Naive thymus-derived CD8-positive, alpha-beta T cell (primary cell): ENCODE data around the gene AKAP10. TPM values are rescaled to one million over a fixed set of nuclear protein-coding genes. Genes with fewer than 3 reads are reported as not detected.

ENCODE experiments used
- ATAC-seq, 2 donors: fragments of 150-1000 bp; cut with Tn5 transposase in 1 of 2; sonication (Bioruptor Pico), chemical (Tn5 transposase) in 1 of 2; 1 replicate in 1 of 2; 2 replicates in 1 of 2; pipeline ENCODE4 v1.10.0; 2021; ENCODE audit warnings: mild to moderate bottlenecking in 2 of 2, moderate library complexity in 2 of 2
- POLR2A ChIA-PET: fragments of 350-600 bp; sonication (Branson Sonifier 250); formaldehyde crosslinking; loops from one replicate; lab custom pipeline; 2021; ENCODE audit warnings: antibody characterized with exemption; lab: Charles Lee
- DNase-seq, 10 donors: peaks; one replicate each; pipeline versions ENCODE4 v3.0.0 to v3.0.0-alpha.2; 2020 to 2022
- H3K27ac Mint-ChIP-seq, 10 donors: one replicate each; pipeline ENCODE4 v1.8.0; 2020 to 2022; ENCODE audit warnings: mild to moderate bottlenecking in 10 of 10, mixed read lengths in 10 of 10, moderate library complexity in 4 of 10, inconsistent platforms in 1 of 10
- H3K27me3 Mint-ChIP-seq, 5 donors: one replicate each; pipeline ENCODE4 v1.8.0; 2021 to 2022; ENCODE audit warnings: mixed read lengths in 5 of 5
- H3K36me3 Mint-ChIP-seq, 3 donors: one replicate each; pipeline ENCODE4 v1.8.0; 2020 to 2022; ENCODE audit warnings: mixed read lengths in 3 of 3, mild to moderate bottlenecking in 2 of 3, inconsistent platforms in 1 of 3
- H3K4me1 Mint-ChIP-seq, 4 donors: one replicate each; pipeline ENCODE4 v1.8.0; 2021 to 2022; ENCODE audit warnings: mixed read lengths in 4 of 4
- H3K4me3 Mint-ChIP-seq, 10 donors: one replicate each; pipeline ENCODE4 v1.8.0; 2020 to 2022; ENCODE audit warnings: mild to moderate bottlenecking in 10 of 10, mixed read lengths in 10 of 10, moderate library complexity in 6 of 10, inconsistent platforms in 1 of 10
- H3K9me3 Mint-ChIP-seq, 9 donors: one replicate each; pipeline ENCODE4 v1.8.0; 2020 to 2022; ENCODE audit warnings: mixed read lengths in 9 of 9, mild to moderate bottlenecking in 3 of 9, inconsistent platforms in 1 of 9, moderate library complexity in 1 of 9
- polyA plus RNA-seq, 3 donors: library from polyadenylated mRNA; unstranded; fragments of 300-500 nt; fragmentation: Illumina TruSeq; gene quantifications; one replicate each; pipeline ENCODE4 v1.2.3, GENCODE V29; 2021
- total RNA-seq, 8 experiments: library from RNA in 2 of 8; stranded (reverse) in 2 of 8; gene quantifications; one replicate each; pipeline ENCODE4 v1.2.3 and lab custom pipeline; 2021 to 2026

The AKAP10 gene
- total and polyA plus RNA-seq, 5 experiments from 2014 or later: 15.3 to 71.9 (median 28.5) TPM

DNA sequence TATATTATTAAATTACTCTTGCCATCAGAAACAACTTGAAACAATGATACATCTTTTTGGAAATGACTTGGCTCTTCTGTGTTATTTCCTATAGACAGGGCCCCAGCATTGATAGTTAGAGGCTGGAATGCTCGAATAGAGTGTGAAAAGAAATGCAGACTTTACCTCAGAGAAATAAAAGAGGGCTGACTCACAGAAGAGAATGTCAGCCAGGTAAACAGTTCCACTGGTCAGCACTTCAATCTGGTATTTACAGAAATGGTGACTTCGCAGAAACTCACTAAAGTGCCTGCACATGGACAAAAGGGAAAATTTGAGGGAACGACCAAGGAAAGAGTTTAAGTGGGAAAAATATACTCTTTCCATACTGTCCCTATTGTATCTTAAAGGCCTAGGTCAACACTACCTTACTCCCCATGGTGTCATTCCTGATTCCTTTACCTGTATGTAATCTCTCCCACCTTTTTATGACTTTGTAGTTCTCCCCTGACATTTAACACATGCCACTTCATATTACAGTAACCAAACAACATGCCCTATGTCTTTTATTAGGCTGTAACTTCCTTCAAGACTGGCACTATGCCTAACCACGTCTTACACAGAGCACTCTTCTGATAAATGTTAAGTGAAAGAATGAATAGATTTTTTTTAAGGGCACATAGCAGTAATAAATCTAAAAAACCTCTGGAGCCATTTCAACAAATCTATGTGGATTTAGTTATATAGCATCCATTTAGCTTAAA, 36.7 kb downstream of the AKAP10 start:
- Mint-ChIP-seq H3K4me1 (peaks cover 17 to 50% (median 38%) of the 10 kb centered on the region in 4 donors), H3K36me3 (peaks cover 0 to 86% (median 7%) of the 10 kb centered on the region in 3 donors), H3K4me3 (no peak overlapping the region), H3K9me3 (no peaks in the 10 kb centered on the region), H3K27ac (peak overlapping the region in 8 of 10 donors; percentile 1 to 73 (median 28)), H3K27me3 (no peaks in the 10 kb centered on the region)
- ATAC-seq (no peak), DNase-seq (no peak)
- POLR2A ChIA-PET: no interaction called here

- Mint-ChIP-seq H3K36me3 (peaks cover 0 to 86% (median 7%) of the 10 kb centered on the region in 3 donors), H3K9me3 (no peaks in the 10 kb centered on the region), H3K27ac (peak overlapping the region in 8 of 10 donors; percentile 21 to 65 (median 45)), H3K4me1 (peaks cover 13 to 45% (median 33%) of the 10 kb centered on the region in 4 donors), H3K27me3 (no peaks in the 10 kb centered on the region), H3K4me3 (no peak overlapping the region)
- DNase-seq (no peak), ATAC-seq (no peak)
- POLR2A ChIA-PET: no interaction called here
Measured at GRCh38 chr17:19939993-19940721, 37.5 kb downstream of the AKAP10 start.

GRCh38 chr17:19938736-19939135, 38.9 kb downstream of the AKAP10 start:
- H3K4me3 Mint-ChIP-seq: no peak overlapping the region
- POLR2A ChIA-PET: no interaction called here
- peaks cover 9 to 32% (median 22%) of the 10 kb centered on the region in 4 donors for H3K4me1 Mint-ChIP-seq
- peak overlapping the region in 4 of 10 donors; percentile 9 to 52 (median 46) for H3K27ac Mint-ChIP-seq
- no peaks in the 10 kb centered on the region for H3K9me3 Mint-ChIP-seq
- DNase-seq (no peak), ATAC-seq (no peak)
- H3K27me3 Mint-ChIP-seq: no peaks in the 10 kb centered on the region
- H3K36me3 Mint-ChIP-seq: peaks cover 0 to 83% (median 6%) of the 10 kb centered on the region in 3 donors

DNA sequence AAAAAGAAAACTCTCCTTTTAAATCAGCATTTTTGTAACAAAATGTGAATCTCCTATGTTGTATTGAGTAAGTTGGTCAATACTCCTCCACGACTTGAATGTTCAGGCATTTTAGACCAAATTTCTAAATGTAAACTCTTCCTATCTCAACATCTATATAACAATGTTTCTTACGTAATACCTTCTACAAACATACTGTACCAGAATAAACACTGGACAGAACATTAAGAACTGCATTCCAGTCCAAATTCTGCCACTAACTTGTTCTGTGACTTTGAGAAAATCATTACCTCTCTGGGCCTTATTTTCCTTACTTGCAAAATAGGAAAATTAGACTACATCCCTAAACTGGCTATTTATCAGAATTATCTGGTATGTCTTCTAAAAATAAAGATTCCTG, 40.1 kb downstream of the AKAP10 start:
- H3K36me3 Mint-ChIP-seq: peaks cover 0 to 82% (median 7%) of the 10 kb centered on the region in 3 donors

GRCh38 chr17:19935169-19935568, 42.5 kb downstream of the AKAP10 start:
- POLR2A ChIA-PET: no interaction called here
- Mint-ChIP-seq H3K4me3 (no peak overlapping the region), H3K36me3 (peaks cover 0 to 87% (median 14%) of the 10 kb centered on the region in 3 donors), H3K27me3 (no peaks in the 10 kb centered on the region), H3K4me1 (peaks cover 0 to 6% (median 2%) of the 10 kb centered on the region in 4 donors), H3K27ac (no peak overlapping the region), H3K9me3 (no peaks in the 10 kb centered on the region)
- DNase-seq (no peak), ATAC-seq (no peak)

More for the DNA sequence above, 40.1 kb downstream of the AKAP10 start:
- H3K27ac Mint-ChIP-seq: peak overlapping the region in 3 of 10 donors; percentile 14 to 43 (median 27)
- H3K4me1 Mint-ChIP-seq: peaks cover 9 to 21% (median 11%) of the 10 kb centered on the region in 4 donors
- H3K4me3 Mint-ChIP-seq: no peak overlapping the region
- no peaks in the 10 kb centered on the region for H3K27me3 Mint-ChIP-seq
- POLR2A ChIA-PET: interaction anchor here (0.7 kb wide), 1 partner anchor 11 kb away, joined by 4 read pairs; no protein-coding TSS in a partner anchor
- ATAC-seq (no peak), DNase-seq (no peak)
- no peaks in the 10 kb centered on the region for H3K9me3 Mint-ChIP-seq

DNA sequence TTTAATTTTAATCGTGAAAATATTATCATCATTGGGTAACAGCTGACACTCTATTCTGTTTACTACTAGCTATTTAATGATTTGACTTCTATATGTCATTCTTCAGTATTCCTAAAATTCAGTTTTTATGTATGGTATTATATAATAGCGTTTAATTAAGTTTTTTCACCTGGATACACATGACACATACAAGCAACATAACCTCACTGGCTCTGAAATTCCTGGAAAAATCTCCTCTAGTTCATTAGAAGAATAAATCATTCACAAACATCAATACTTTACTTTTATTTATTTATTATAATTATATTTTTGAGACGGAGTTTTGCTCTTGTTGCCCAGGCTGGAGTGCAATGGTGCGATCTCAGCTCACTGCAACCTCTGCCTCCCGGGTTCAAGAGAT, 44.0 kb downstream of the AKAP10 start:
- Mint-ChIP-seq H3K27ac (peak overlapping the region in 1 of 10 donors; percentile 28), H3K4me3 (no peak overlapping the region)

GRCh38 chr17:19933221-19933620, 44.4 kb downstream of the AKAP10 start:
- Mint-ChIP-seq H3K4me3 (no peak overlapping the region), H3K27me3 (no peaks in the 10 kb centered on the region), H3K36me3 (peaks cover 7 to 87% (median 18%) of the 10 kb centered on the region in 3 donors), H3K4me1 (peaks cover 0 to 6% (median 2%) of the 10 kb centered on the region in 4 donors), H3K27ac (peak overlapping the region in 2 of 10 donors; percentile 22 to 28), H3K9me3 (no peaks in the 10 kb centered on the region)
- POLR2A ChIA-PET: no interaction called here
- DNase-seq (no peak), ATAC-seq (no peak)

More for the DNA sequence above, 44.0 kb downstream of the AKAP10 start:
- Mint-ChIP-seq H3K4me1 (peaks cover 0 to 4% (median 2%) of the 10 kb centered on the region in 4 donors), H3K9me3 (no peaks in the 10 kb centered on the region), H3K36me3 (peaks cover 7 to 87% (median 14%) of the 10 kb centered on the region in 3 donors), H3K27me3 (no peaks in the 10 kb centered on the region)
- no peak for DNase-seq
- ATAC-seq: no peak
- POLR2A ChIA-PET: no interaction called here

- POLR2A ChIA-PET: no interaction called here
- peaks cover 0 to 12% (median 6%) of the 10 kb centered on the region in 4 donors for H3K4me1 Mint-ChIP-seq
- H3K27ac Mint-ChIP-seq: peak overlapping the region in 2 of 10 donors; percentile 13 to 60
- H3K9me3 Mint-ChIP-seq: no peaks in the 10 kb centered on the region
- ATAC-seq (no peak), DNase-seq (no peak)
- H3K27me3 Mint-ChIP-seq: no peaks in the 10 kb centered on the region
- peaks cover 7 to 91% (median 34%) of the 10 kb centered on the region in 3 donors for H3K36me3 Mint-ChIP-seq
- no peak overlapping the region for H3K4me3 Mint-ChIP-seq
Measured at GRCh38 chr17:19928299-19928698, 49.3 kb downstream of the AKAP10 start.

DNA sequence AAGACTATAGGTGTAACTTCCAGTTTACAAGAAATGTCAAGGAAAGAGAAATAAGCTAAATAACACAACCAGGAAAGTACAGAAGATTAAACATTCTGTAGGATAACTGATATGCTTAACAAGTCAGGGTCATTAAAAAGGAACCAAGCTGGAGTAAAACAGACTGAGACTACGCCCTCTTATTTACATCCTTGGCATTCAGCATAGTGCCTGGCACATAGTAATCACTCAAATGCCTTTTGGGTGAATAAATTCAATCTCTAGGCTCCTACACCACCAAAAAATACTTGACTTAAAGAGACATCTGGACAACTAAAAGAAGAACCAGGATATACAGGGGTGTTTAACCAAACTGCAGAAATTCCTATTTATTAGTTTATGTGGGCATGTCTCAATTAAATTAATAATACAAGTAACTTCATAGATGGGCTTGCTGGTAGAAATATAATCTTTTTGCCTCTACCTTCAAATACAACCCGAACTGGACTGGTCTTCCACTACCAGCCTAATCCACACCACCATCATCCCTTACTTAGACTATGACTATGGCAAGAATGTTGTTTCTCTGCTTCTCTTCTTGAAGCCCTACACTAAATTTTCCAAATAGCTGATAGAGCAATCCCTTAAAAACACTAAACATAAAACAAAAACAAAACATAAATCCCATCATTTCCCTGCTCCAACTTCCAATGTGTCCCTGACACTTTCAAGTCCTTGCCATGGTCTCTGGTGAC, 62.2 kb downstream of the AKAP10 start:
- POLR2A ChIA-PET: no interaction called here
- H3K9me3 Mint-ChIP-seq: no peaks in the 10 kb centered on the region
- peaks cover 12 to 18% (median 14%) of the 10 kb centered on the region in 4 donors for H3K4me1 Mint-ChIP-seq
- DNase-seq (no peak), ATAC-seq (no peak)
- H3K36me3 Mint-ChIP-seq: peaks cover 8 to 84% (median 18%) of the 10 kb centered on the region in 3 donors
- no peak overlapping the region for H3K4me3 Mint-ChIP-seq
- no peaks in the 10 kb centered on the region for H3K27me3 Mint-ChIP-seq
- H3K27ac Mint-ChIP-seq: peak overlapping the region in 5 of 10 donors; percentile 12 to 79 (median 65)

GRCh38 chr17:19911033-19911432, 66.6 kb downstream of the AKAP10 start:
- H3K4me3 Mint-ChIP-seq: no peak overlapping the region
- POLR2A ChIA-PET: interaction anchor here (0.9 kb wide), 1 partner anchor 43 kb away, joined by 3 read pairs; the partner anchor contains the start of gene ULK2
- H3K27ac Mint-ChIP-seq: peak overlapping the region in 4 of 10 donors; percentile 21 to 77 (median 42)
- H3K9me3 Mint-ChIP-seq: no peaks in the 10 kb centered on the region
- DNase-seq: no peak
- H3K4me1 Mint-ChIP-seq: peaks cover 10 to 15% (median 12%) of the 10 kb centered on the region in 4 donors
- H3K36me3 Mint-ChIP-seq: peaks cover 4 to 94% (median 22%) of the 10 kb centered on the region in 3 donors
- H3K27me3 Mint-ChIP-seq: no peaks in the 10 kb centered on the region
- no peak for ATAC-seq

DNA sequence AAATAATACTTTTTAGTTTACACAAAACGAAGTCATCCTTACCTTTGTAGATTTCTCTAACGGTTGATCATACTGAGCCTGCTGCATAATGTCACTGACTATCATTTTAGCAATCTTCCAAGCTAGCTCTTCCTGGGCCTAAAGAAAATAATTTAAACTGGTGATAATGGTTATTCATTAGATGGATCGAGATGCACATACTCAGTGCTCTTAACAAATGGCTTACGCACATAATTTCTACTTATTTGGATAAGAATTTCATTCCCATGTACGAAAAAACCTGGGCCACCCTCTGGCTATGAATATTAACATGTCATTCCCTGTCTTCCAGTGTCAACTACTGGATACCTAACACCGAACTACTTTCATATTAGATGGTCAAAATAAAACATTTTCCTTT, 68.5 kb downstream of the AKAP10 start:
- POLR2A ChIA-PET: no interaction called here
- peaks cover 0 to 11% (median 3%) of the 10 kb centered on the region in 4 donors for H3K4me1 Mint-ChIP-seq
- peak overlapping the region in 2 of 10 donors; percentile 5 to 39 for H3K27ac Mint-ChIP-seq
- H3K4me3 Mint-ChIP-seq: no peak overlapping the region
- DNase-seq (no peak), ATAC-seq (no peak)
- peaks cover 0 to 91% (median 29%) of the 10 kb centered on the region in 3 donors for H3K36me3 Mint-ChIP-seq
- H3K27me3 Mint-ChIP-seq: no peaks in the 10 kb centered on the region
- H3K9me3 Mint-ChIP-seq: no peaks in the 10 kb centered on the region

DNA sequence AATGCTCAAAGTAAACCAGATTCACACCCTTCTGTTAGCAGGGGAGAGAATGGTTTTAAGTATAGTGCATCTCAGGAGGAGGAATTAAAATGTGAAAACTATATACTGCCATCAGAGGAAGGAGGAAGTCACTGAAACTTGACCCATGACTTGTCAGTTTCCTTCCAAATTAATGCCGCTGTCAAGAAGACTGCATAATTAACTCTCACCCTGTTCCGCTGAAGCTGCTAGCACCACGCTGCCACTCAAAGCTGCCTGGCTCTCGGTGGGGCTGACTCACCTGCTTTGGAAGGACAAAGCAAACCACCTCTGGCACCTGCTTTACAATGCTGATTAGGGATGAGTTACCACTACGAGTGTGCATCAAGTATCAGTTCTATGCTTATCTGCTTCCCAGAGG, 72.1 kb downstream of the AKAP10 start:
- Mint-ChIP-seq H3K4me3 (no peak overlapping the region), H3K27ac (peak overlapping the region in 1 of 10 donors; percentile 13)

More for the DNA sequence above, 72.1 kb downstream of the AKAP10 start:
- DNase-seq: no peak
- peaks cover 0 to 7% (median 2%) of the 10 kb centered on the region in 4 donors for H3K4me1 Mint-ChIP-seq
- H3K36me3 Mint-ChIP-seq: peaks cover 5 to 88% (median 36%) of the 10 kb centered on the region in 3 donors
- no peaks in the 10 kb centered on the region for H3K9me3 Mint-ChIP-seq
- no peaks in the 10 kb centered on the region for H3K27me3 Mint-ChIP-seq
- POLR2A ChIA-PET: no interaction called here
- no peak for ATAC-seq
